H7 (cell line): ENCODE data around the gene KAZALD1. TPM values are rescaled to one million over a fixed set of nuclear protein-coding genes. Genes with fewer than 3 reads are reported as not detected.

ENCODE experiments used
- DNase-seq: peaks from one replicate; pipeline ENCODE4 v3.0.0; 2012
- H3K27me3 ChIP-seq: 2 replicates; pipeline ENCODE4 v1.6.0; 2011; ENCODE audit warnings: mild to moderate bottlenecking, low read length; ENCODE audit not compliant: control insufficient read depth, insufficient read depth
- H3K36me3 ChIP-seq: replicated peaks from 2 replicates; pipeline ENCODE4 v1.5.1; 2011; ENCODE audit warnings: low read length; ENCODE audit not compliant: control insufficient read depth, insufficient read depth
- H3K4me3 ChIP-seq: 2 replicates; pipeline ENCODE4 v1.5.1; 2011; ENCODE audit warnings: low read depth, mild to moderate bottlenecking, control low read depth, low read length, moderate library complexity; ENCODE audit not compliant: insufficient read depth
- total RNA-seq: library from RNA; depleted of rRNA; stranded (reverse); fragments of >200 nt; shearing (Covaris generic); gene quantifications from 2 replicates; pipeline ENCODE4 v1.2.3, GENCODE V29; 2014

The KAZALD1 gene
- total RNA-seq, 1 experiment from 2014 or later: 11.9 TPM

GRCh38 chr10:101035916-101036702, 25.7 kb upstream of the KAZALD1 start:
- peak; percentile 24 for DNase-seq
- no peak overlapping the region for H3K4me3 ChIP-seq
- peaks cover 20% of the 10 kb centered on the region for H3K27me3 ChIP-seq
- no peaks in the 10 kb centered on the region for H3K36me3 ChIP-seq

DNA sequence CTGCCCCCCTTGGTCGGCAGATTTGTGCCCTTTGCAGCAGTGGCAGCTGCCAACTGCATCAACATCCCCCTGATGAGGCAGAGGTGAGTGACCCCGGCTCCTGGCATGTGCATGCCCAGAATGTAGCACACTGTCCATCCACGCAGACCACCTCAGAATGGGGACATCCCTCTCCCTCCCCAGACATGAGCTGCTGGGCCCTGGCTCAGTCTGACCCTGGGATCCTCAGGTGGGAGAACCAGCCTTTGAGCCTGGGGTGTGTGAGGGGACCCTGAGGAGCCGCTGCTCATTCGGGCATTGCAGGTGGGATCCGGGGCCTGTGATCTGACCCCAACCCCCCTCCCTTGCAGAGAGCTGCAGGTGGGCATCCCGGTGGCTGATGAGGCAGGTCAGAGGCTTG, 25.1 kb upstream of the KAZALD1 start:
- Histone ChIP-seq H3K4me3 (no peak overlapping the region), H3K36me3 (no peaks in the 10 kb centered on the region), H3K27me3 (peaks cover 13% of the 10 kb centered on the region)
- DNase-seq: no peak

- peak; percentile 73 for DNase-seq
These were observed 23.3 kb upstream of the KAZALD1 start for GRCh38 chr10:101038484-101038883.

GRCh38 chr10:101040061-101040460, 21.7 kb upstream of the KAZALD1 start:
- Histone ChIP-seq H3K4me3 (no peak overlapping the region), H3K36me3 (no peaks in the 10 kb centered on the region), H3K27me3 (peaks cover 6% of the 10 kb centered on the region)
- peak; percentile 6 for DNase-seq

More at GRCh38 chr10:101038484-101038883, 23.3 kb upstream of the KAZALD1 start:
- no peak overlapping the region for H3K4me3 ChIP-seq
- H3K27me3 ChIP-seq: peaks cover 3% of the 10 kb centered on the region
- H3K36me3 ChIP-seq: no peaks in the 10 kb centered on the region

DNA sequence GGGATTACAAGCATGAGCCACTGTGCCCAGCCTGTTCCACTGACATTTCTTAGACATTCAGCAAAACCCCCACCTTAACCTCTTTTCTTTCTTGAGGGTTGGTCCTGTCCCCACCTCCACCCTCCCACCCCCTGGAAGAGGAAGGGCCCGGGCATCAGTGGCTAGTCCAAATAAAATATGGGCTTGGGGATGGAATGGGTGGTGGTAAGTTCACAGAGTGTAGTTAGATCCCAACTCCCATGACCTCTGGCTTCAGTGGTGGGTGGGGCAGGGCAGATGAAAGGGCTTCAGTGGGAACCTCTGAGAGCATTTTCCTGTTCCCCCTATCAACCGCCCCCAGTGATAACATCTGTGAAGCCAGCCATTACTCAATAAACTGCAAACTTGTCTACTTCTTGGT, 20.9 kb upstream of the KAZALD1 start:
- H3K27me3 ChIP-seq: peaks cover 13% of the 10 kb centered on the region
- DNase-seq: no peak
- H3K4me3 ChIP-seq: no peak overlapping the region
- H3K36me3 ChIP-seq: no peaks in the 10 kb centered on the region

DNA sequence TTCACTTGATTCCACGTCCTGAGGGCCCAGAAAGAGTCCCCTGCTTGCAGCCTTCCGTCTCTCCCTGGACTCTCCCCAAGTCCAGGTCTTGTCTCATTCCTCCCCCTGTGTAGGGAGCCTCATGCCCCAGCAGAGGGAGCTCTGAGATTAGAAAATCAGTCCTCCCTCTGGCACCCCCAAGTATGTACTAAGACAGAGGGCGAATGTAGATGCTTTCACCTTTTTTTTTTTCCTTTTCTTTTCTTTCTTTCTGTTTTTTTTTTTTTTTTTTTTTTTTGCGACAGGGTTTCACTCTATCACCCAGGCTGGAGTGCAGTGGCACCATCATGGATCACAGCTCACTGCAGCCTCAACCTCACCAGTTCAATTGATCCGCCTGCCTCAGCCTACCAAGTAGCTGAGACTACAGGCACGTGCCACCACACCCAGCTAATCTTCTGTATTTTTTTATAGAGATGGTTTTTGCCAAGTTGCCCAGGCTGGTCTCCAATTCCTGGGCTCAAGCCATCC, 20.5 kb upstream of the KAZALD1 start:
- DNase-seq: peak; percentile 89
- Histone ChIP-seq H3K4me3 (no peak overlapping the region), H3K36me3 (no peaks in the 10 kb centered on the region), H3K27me3 (peaks cover 18% of the 10 kb centered on the region)

DNA sequence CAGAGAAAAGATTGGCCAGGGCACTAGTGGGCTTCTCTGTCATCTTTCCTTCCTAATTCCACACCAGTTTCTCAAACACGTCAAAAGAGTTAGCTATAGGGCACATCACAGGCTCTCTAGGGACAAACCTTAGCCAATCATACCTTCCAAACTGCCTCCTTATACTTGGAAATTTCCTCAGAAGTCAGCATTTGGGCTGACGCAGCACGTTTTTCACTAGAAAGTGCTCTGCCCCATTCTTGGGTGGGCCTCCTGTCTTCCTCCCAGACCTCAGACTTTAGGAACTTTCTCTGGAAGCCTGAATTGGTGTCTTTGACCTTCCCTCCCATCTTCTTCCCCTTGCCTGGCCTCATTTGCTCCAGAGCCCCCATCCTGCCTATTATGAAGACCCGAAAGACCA, 19.7 kb upstream of the KAZALD1 start:
- Histone ChIP-seq H3K27me3 (peaks cover 26% of the 10 kb centered on the region), H3K36me3 (no peaks in the 10 kb centered on the region), H3K4me3 (no peak overlapping the region)
- DNase-seq: no peak

DNA sequence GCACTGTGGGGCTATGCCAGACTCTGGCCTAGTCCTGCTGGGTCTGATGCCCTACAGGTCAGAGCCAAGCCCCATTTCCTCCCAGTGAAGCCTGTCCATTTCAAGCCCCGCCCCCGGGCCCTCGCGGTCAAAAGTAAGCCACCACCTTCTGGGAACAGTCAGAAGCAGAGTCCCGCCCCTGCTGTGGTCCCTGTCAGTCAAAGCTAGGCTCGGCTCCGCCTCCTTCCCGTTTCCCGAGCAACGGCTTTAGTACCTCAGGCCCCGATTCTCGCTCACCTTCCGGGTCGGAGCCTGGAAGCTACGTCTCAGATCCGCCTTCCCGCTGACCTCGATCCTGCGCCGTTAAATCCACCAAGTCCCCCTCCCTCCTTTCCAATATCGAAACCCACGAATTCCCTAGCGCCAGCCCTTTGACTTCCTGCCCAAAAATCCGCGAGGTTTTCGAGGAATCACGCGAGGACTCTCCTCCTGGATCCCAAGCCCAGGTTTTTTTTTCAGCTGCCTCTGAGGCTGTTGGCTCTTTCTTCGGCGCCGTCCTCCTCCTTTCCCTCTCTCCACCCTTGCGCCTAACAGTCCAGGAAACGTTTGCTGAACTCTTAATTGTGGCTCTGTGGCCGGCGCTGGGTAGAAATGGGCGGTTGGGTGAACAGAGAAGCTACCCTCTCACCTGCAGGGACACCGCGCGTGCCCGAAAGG, 19.0 kb upstream of the KAZALD1 start:
- peak; percentile 91 for DNase-seq
- Histone ChIP-seq H3K36me3 (no peaks in the 10 kb centered on the region), H3K4me3 (peak overlapping the region; percentile 66), H3K27me3 (peaks cover 33% of the 10 kb centered on the region)

- Histone ChIP-seq H3K36me3 (no peaks in the 10 kb centered on the region), H3K27me3 (peaks cover 38% of the 10 kb centered on the region), H3K4me3 (peak overlapping the region; percentile 66)
- DNase-seq: no peak
These were observed 18.5 kb upstream of the KAZALD1 start for GRCh38 chr10:101043363-101043707.

DNA sequence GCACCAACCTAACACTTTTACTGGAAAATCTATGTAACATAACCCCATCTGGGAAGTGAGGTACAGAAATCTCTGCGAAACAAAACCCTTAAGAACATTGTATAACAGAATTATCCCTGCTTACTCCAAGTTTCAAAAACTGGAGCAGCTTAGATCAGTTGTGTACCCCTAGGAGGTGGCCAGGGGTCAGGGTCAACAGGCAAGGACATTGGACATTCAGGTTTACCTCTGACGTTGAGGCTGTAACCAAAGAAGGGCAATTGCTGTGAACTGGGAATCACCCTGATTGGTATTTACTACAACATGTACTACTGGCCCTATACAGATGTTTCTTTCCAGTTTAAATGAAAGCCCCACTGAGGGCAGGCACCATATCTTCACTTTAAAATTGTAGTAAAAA, 17.7 kb upstream of the KAZALD1 start:
- Histone ChIP-seq H3K36me3 (no peaks in the 10 kb centered on the region), H3K27me3 (peaks cover 46% of the 10 kb centered on the region), H3K4me3 (no peak overlapping the region)
- no peak for DNase-seq

GRCh38 chr10:101046332-101047238, 15.2 kb upstream of the KAZALD1 start:
- Histone ChIP-seq H3K4me3 (no peak overlapping the region), H3K27me3 (peaks cover 66% of the 10 kb centered on the region), H3K36me3 (no peaks in the 10 kb centered on the region)
- peak; percentile 72 for DNase-seq

DNA sequence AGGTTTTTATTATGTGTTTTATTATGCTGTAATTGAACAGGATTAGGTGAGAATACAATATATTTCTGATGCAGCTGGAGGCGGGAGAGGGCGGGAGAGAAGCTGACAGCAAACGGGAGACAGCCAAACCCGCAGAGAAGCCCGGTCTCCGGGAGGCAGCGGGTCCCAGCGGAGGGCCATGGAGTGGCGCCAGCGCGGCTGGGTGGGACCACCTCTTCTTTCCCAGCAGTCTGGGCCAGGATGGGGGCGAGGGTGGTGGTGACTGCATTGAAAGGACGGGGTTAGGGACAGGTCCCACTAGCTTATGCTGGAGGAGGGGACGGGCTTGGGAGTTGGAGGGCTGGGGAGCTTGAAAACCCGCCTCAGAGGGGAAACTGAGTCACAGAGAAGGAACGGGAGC, 14.5 kb upstream of the KAZALD1 start:
- peaks cover 66% of the 10 kb centered on the region for H3K27me3 ChIP-seq
- peak; percentile 60 for DNase-seq
- H3K4me3 ChIP-seq: no peak overlapping the region
- no peaks in the 10 kb centered on the region for H3K36me3 ChIP-seq

- H3K27me3 ChIP-seq: peaks cover 66% of the 10 kb centered on the region
- DNase-seq: peak; percentile 91
- H3K36me3 ChIP-seq: no peaks in the 10 kb centered on the region
- H3K4me3 ChIP-seq: peak overlapping the region; percentile 15; the same call in 1 of the 2 replicates
These were observed 13.6 kb upstream of the KAZALD1 start for GRCh38 chr10:101047961-101048892.
